ENCODE results near the gene ZSCAN16.
A peak's percentile ranks its signal among the peaks of the same experiment; 100 is the strongest.

ZSCAN16 gene

DNA sequence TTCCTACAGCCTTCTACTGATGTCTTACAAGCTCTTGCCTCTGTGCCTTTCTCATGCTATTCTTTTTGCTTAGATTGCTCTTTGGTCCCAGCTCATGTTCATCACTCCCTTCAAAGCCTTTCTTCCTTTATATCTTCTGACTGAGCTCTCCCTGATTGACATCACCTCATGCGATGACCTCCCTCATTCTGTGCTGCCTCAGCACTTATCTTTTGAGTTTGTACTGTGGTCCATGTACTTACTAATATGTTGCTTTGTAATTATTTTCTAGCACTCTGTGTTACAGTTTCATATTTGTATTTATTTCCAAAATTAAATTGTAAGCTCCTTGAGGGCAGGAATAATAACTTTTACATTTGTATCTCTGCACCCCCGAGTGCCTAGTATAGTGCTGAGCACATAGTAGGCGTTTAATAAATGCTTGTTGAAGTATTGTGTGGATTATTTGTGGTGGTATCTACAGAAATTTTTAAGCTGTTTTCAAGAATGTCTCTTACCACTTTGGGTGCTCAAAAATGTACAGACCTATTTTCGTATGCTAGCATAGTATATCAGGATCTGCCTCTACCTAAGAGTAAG, 34.7 kb downstream of the ZSCAN16 start:
- TF ChIP-seq, protein P1, sequence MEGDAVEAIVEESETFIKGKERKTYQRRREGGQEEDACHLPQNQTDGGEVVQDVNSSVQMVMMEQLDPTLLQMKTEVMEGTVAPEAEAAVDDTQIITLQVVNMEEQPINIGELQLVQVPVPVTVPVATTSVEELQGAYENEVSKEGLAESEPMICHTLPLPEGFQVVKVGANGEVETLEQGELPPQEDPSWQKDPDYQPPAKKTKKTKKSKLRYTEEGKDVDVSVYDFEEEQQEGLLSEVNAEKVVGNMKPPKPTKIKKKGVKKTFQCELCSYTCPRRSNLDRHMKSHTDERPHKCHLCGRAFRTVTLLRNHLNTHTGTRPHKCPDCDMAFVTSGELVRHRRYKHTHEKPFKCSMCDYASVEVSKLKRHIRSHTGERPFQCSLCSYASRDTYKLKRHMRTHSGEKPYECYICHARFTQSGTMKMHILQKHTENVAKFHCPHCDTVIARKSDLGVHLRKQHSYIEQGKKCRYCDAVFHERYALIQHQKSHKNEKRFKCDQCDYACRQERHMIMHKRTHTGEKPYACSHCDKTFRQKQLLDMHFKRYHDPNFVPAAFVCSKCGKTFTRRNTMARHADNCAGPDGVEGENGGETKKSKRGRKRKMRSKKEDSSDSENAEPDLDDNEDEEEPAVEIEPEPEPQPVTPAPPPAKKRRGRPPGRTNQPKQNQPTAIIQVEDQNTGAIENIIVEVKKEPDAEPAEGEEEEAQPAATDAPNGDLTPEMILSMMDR (IDR thresholded peaks at IDR 0.05; ENCODE audit: low read depth, low read length): no peak

DNA sequence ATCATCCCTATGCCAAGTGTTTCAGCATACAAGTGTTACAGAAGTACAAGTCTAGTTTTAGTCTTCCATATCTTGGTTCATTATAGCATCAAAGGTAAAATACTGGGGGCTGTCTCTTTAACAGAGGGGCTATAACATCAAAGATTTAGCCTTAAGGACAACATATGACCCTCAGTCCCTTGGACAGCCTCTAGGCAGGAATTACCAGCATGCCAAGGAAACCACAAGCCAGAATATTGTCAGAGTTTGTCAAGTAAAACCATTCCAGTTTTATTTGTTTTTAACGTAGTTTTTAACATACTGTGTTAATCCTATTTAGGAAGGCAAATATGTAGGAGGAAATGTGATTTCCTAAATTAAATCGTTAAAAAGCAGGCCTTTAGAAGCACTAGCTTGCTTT, 35.8 kb downstream of the ZSCAN16 start:
- TF ChIP-seq, protein P1 (IDR thresholded peaks at IDR 0.05; ENCODE audit: low read depth, low read length): no peak

More for the DNA sequence above, 34.7 kb downstream of the ZSCAN16 start:
- no peak overlapping the region for H3K4me3 ChIP-seq (ENCODE audit: low read depth, low read length)

DNA sequence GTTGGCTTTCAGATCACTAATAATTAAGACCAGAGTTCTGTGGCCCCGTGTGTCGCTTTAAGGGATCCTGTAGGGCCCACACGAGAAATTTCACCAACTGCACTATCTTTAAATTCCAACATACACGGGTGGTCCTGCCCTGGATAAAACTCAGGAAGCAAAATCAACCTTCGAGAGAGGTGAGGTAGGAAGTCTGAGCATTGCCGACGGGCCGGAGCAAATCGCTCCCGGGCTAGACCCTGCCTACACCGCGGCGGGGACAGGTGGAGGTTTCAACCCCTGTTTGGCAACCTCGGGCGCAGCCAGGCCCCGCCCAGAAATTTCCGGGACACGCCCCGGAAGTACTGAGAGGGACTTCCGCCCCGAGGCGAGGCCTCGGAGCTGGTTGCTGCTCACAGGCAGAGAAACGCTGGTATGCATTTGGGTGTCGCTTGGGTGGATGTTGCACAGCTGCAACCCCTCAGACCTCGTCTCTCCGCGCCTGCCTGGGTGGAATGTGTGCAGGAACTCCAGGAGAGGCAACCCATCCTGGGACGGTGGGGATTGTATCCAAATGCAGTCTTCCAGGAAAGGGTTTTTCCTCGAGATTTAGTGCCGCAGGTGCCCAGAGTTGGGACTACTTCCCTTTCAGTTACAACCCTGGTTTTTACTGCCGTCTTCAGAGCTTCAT, 37.1 kb downstream of the ZSCAN16 start:
- TF ChIP-seq, protein P1 (IDR thresholded peaks at IDR 0.05; ENCODE audit: low read depth, low read length): no peak
- peak overlapping the region; percentile 56 for H3K4me3 ChIP-seq (ENCODE audit: low read depth, low read length)

More for the DNA sequence above, 35.8 kb downstream of the ZSCAN16 start:
- no peak overlapping the region for H3K4me3 ChIP-seq (ENCODE audit: low read depth, low read length)

DNA sequence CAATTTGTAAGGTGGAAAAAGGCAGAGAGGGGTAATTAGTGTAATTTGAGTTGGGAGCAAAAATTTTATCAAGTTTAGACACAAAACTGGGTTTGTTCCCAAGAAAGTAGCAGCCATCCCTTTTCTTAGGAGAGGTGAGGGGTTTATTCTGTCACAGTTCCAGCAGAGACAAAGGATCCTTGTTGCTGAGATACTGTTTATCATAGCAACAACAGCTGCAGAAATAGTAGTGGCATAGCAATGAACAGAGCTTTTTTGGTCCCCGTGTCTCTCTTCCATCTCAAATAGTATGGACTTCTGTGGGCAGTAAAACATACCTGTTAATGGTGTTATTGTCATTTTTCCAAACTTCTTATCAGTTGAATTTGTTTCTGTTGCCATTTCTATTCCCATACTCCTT, 41.2 kb downstream of the ZSCAN16 start:
- TF ChIP-seq, protein P1 (IDR thresholded peaks at IDR 0.05; ENCODE audit: low read depth, low read length): no peak
- H3K4me3 ChIP-seq (ENCODE audit: low read depth, low read length): no peak overlapping the region

DNA sequence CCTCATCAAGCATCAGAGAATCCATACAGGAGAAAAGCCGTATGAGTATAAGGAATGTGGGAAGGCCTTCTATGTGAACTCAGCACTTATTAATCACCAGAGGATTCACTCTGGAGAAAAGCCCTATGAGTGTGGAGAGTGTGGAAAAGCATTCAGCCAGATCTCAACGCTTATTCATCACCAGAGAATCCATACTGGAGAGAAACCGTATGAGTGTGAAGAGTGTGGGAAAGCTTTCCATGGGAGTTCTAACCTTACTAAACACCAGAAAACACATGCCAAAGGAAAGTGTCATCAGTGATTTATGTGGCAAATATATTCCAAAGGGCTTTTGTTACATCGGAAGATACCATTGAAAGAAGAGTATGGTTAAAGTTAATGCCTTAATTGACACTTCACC, 42.7 kb downstream of the ZSCAN16 start:
- TF ChIP-seq, protein P1 (IDR thresholded peaks at IDR 0.05; ENCODE audit: low read depth, low read length): no peak
- no peak overlapping the region for H3K4me3 ChIP-seq (ENCODE audit: low read depth, low read length)

DNA sequence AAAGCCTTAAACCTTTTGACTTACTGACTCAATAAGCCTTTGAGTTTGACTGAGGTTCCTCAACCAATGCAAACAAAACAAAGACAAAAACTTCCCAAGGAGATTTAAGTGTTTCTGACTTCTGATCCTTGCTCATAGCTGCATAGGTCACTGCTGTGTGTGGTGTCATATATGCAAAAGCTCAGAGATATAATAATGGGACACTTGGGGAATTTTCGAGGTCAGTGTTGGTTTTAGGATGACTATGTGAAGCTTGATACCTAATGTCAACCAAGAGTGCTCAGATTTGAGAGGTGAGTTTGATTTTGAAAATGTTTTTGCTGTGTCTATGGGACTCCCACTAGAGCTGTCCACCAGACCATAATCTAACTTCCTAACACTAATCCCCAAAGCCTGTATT, 43.5 kb downstream of the ZSCAN16 start:
- TF ChIP-seq, protein P1 (IDR thresholded peaks at IDR 0.05; ENCODE audit: low read depth, low read length): no peak

DNA sequence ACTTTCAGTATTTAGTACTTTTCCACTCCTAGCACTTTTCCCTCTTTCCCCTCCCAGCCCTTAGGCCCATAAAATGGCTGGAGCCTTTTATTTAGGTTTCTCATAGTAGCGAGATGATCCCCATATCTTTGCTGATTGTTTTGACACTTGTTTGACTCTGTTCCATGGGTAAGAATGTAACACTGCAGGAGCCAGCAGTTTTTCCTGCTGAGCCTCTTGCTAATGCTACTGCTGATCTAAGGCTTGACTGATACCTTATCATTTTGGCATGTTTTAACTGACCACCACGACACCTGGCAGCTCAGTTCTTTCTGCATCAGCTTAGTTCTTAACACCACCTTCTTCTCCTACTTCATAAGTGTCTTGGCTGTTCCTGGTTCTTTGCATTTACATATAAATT, 46.9 kb downstream of the ZSCAN16 start:
- TF ChIP-seq, protein P1 (IDR thresholded peaks at IDR 0.05; ENCODE audit: low read depth, low read length): no peak
- no peak overlapping the region for H3K4me3 ChIP-seq (ENCODE audit: low read depth, low read length)

More for the DNA sequence above, 43.5 kb downstream of the ZSCAN16 start:
- no peak overlapping the region for H3K4me3 ChIP-seq (ENCODE audit: low read depth, low read length)

All from WI38 (cell line).